ENCODE data around the gene LDB2.

DNA sequence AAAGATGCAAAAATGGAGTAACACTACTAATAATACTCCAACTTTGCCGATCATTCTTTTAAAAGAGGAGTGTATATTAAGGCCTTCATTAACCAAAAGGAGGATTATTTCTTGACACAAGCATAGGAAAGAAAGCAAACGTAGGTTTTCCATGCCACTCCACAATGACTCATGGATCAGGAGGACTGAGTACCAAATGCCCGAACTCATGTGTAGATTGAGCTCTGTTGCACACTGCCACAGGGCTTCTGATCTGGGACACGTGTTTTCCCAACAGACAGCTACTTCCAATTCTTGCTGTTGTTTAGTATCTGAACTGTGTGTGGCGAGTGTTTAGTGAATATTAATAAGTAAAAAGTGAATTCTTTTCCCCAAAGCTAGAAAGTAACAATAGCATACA lies 131.2 kb downstream of the LDB2 start:
- TF ChIP-seq, protein P1, sequence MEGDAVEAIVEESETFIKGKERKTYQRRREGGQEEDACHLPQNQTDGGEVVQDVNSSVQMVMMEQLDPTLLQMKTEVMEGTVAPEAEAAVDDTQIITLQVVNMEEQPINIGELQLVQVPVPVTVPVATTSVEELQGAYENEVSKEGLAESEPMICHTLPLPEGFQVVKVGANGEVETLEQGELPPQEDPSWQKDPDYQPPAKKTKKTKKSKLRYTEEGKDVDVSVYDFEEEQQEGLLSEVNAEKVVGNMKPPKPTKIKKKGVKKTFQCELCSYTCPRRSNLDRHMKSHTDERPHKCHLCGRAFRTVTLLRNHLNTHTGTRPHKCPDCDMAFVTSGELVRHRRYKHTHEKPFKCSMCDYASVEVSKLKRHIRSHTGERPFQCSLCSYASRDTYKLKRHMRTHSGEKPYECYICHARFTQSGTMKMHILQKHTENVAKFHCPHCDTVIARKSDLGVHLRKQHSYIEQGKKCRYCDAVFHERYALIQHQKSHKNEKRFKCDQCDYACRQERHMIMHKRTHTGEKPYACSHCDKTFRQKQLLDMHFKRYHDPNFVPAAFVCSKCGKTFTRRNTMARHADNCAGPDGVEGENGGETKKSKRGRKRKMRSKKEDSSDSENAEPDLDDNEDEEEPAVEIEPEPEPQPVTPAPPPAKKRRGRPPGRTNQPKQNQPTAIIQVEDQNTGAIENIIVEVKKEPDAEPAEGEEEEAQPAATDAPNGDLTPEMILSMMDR (IDR thresholded peaks at IDR 0.05; ENCODE audit: low read length): no peak
- no peak for TF ChIP-seq EZH2 (IDR thresholded peaks at IDR 0.05; ENCODE audit: borderline replicate concordance, low read length)

Measured in OCI-LY1 (cell line).